GM21619 (cell line): Measurements from ENCODE around the gene ACOX3.
"Not testable (repeated sequence)": the region's sequence is repeated elsewhere in the genome, so short reads cannot be mapped to it uniquely, and the experiment has no call there.

Experiments used
- ATAC-seq: cut with Tn5 transposase; IDR thresholded peaks from one replicate; pipeline ENCODE4 v1.9.1; 2021; ENCODE audit not compliant: unreplicated experiment

ACOX3 gene

DNA sequence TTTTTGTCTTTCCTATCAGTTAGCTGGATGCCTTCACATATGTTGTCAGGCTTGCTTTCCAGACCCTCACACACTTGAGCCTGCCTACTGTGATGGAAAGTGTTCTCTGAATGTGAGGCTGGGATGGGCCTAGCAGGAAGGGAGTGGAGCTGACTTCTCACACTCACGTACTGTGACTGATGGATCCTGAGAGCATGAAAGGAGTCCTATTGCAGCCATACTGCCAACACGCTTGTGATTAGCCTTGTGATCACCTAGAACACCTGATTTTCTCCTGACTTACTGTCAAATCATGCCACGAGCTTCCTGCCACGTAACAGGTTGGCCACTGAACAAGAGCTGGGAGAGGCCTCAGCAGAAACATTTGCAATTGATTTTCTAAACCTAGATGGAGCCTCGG is 49.9 kb downstream of the ACOX3 start:
- ATAC-seq = no peak

- ATAC-seq = no peak
Observed at GRCh38 chr4:8388528-8388870, 52.0 kb downstream of the ACOX3 start.

DNA sequence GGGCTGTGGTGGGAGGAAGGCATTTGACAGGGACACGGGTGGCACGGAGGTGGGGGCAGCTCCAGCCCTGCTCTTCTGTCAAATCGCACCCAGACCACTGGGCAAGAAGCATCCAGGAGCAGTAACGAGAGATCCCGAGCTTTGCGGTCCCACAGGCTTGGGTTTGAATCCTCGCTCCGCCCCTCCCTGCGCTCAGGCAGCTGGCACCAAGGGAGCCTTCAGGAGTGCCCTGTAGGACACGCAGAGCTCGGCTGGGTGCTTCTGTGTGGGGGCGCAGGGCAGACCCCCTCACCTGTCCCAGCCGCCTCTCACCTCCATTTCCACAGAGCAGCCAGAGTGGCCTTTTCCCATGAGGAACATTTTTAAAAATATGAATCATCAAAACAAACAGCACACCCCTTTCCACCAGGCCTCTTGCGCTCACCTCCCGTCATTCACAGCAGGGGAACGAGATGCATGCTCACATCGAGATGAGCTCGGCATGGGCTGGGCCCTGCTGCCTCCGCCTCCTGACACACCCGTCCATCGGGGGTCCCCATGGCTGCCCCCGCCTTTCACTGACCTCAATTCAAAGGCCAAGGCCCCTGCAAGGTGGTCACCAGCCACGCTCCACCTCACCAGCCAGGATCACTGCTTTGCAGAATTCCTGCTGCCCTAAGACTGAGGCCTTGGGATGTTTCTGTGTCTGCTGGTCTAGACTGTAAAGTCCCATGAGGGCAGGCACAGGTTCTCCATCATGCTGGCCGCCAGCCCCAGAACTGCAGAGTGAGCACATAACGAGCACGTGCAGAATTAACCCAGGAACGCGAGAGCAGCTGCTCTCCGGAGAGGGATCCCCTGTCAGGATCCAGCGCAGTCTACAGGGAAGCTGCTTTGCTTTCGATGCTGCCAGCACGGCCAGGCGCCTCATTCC is 52.7 kb downstream of the ACOX3 start:
- no peak for ATAC-seq

GRCh38 chr4:8387194-8387593 is 53.3 kb downstream of the ACOX3 start:
- no peak for ATAC-seq

GRCh38 chr4:8386731-8387130 is 53.8 kb downstream of the ACOX3 start:
- ATAC-seq = no peak

DNA sequence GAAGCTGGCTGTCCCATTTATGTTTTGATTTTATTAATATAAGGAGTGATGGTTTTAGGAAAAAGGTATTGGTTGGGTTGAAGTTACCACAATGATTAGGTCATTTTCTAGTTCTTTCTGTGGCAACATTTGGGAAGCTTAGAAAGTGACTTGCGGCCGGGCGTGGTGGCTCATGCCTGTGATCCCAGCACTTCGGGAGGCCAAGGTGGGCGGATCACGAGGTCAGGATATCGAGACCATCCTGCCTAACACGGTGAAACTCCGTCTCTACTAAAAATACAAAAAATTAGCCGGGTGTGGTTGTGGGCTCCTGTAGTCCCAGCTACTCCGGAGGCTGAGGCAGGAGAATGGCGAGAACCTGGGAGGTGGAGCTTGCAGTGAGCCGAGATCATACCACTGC is 54.4 kb downstream of the ACOX3 start:
- ATAC-seq = not testable (repeated sequence)

DNA sequence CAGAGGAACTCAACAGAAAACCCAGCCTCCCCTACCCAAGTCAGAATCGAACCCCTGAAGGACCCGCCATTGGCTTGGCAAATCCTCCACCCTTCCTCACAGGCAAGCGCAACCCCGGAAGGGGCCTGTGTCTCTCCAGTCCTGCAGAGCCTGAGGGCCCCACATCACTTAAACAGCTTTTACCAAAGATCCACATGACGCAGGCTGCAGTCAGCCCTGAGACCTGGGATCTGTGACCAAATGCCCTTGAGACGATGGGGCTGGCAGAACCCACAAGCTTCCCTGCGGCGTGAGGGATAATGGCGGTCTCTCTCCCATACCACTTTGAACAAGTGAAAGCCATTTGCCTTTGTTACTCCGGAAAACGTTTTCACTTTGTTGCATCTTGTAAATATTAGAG is 54.9 kb downstream of the ACOX3 start:
- ATAC-seq = no peak

GRCh38 chr4:8385106-8385505 is 55.4 kb downstream of the ACOX3 start:
- no peak for ATAC-seq

DNA sequence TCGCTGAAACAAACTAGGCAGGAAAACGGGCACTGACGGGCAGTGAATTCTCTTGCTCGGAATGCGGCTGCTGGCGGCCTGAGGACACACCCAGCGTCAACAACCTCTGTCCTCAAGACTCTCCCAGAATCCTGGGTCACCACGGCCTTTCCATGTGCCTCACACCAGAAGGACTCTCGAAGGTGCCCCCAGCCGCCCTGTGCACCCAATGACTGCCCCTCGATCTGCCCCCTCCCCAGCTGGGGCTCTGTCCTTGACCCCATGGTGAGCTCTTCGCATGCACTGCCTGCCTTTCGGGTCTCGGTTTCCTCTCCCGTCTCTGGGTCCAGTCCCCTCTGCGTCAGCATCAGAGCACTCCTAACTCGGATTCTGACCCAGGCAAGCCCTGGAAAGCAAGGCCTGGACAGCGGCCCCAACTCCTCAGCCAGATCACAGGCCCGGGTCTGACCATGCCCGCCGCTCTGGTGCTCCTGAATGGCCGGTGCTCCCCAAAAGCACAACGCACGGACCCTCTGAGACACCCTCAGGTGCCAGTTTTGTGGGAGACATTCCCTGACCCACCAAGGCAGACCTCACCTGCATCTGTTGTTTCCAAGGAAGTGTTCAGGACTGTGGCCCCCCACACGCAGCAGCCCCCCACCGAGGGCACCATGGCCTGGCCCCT is 56.0 kb downstream of the ACOX3 start:
- ATAC-seq = no peak

DNA sequence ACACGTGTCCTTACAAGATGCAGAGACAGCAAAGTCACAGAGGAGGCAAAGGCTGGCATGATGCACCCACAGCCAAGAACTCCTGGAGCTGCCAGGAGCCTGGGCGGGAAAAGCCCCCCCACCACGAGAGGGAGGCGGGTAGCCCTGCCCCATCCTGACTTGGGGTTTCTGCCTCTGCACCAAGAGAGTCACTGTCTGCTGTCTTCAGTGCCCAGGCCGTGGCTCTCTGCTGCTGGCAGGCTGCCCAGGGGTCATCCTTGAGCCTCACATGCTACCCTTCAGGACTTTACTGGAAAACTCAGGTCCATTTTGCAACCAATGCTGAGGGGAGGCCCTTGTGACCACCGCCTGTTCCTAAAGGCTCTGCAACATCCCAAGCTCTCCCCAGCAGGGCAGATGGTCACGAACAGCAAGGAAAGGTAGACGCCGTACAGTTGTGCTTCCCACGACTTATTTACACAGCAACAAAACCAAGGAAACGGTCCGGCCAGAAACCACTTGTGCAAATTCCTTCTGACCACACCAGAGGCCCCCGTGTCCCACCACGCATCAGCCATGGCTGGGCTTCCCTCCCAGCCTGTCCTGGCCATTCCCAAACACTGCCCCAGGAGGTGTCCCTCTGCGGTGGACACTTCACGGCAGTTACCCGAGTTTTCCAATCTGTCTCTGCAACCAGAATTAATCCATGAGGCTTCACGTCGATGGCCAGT is 56.9 kb downstream of the ACOX3 start:
- ATAC-seq = no peak

DNA sequence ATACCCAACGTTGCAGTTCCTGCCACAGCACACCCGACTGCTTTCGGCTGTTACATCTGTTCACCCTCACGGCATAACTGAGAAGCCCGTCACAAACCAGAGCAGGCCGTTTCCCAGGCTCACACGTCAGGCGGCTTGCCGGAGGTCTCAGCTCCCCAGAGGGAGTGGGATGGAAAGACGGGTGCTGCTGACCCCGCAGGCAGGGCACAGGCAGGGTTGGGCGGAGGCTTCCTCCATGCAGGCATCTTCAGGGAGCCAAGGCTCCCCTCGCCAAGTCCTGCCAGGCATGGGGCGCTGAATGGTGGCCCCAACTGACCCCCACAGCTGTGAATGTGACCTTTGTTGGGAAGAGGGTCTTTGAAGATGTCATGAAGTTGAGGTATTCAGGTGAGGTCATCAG is 57.5 kb downstream of the ACOX3 start:
- ATAC-seq = no peak

DNA sequence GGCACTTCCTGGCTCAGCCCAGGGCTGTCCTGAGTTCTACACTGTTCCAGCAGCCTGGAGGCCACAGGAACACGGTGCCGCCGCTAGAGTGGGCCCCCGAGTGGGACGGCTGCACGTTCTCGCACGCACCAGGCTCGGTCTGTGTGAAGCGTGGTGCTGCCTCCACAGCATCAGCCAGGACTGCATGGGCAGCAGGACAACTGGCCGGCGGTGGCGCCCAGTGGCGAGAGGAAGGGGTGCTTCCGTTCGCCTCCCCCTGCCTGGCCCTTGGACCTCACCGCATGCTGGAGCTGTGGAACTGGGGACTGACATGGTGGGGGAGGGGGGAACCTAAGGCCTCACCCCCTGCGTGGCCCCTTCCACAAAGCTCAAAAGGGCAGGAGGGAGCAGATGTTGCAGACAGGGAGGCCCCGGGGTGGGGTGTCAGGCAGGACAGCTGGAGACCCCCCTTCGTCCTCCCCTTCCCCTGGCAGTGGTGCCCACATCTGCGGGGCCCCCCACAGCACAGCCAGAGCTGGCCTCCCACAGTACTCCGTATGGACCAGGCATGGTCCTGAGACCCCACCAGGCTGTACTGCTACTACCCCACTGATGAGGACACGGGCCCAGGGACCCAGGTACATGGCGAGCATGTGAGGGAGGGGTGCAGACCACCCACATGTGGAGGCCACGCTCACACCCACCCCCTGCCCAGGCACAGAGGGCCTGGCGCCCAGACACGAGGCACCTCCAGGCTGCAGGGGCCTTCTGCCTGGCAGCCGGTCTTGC is 58.5 kb downstream of the ACOX3 start:
- no peak for ATAC-seq

DNA sequence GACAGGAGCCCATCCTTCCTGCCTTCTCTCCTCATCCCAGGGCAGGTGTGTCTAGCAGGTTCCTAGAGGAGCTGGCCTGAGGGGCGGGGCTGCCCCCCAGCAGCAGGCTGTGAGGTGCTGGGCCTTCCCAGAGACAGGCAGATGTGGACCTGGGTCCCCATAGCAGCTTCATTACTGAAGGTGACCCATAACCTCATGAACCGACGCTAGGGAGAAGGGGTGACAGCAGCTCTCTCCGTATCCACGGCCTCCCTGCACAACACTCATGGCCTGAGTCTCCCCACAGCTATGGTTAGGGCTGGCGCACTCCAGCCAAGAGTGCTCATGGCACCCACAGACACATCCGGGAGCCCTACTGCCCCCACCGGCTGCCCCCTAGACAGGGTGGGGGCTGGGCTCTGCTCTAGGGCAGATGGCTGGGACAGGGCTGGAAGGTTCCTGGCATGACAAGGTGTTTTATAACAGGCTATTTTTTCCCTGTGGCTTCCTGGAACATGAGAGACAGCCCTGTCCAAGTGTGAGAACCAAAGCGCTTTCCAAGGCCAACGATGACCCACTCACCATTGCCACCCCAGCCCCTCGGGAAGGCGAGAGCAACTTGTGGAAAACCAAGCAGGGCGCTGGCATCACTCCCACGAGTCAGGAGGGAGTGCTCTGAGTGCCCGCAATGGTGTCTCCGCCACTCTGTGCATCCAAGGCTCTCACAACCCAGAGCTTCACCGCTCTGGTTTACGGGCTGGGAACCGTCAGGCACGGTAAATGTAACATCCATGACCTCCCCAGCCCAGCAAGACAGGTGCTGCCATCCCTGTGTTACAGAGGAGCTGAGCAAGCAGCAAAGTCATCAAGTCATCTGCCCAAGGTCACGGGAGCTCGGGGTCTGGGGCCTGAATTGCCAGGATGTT is 59.8 kb downstream of the ACOX3 start:
- ATAC-seq = no peak

DNA sequence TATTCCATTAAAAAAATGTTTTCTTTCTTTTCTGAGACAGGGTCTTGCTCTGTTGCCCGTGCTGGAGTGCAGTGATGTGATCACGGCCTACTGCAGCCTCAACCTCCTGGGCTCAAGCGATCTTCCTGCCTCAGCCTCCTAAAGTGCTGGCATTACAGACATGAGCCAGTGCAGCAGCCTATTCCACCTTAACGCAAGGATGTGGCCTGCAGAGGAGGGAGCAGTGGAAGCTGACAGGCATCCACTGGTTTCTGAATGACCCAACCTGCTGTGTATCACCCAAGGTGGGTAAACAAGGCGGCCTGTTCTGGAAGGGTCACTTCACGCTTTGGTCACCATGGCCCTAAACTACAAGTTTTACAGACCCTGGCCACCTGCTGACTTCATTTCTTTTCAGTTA is 60.8 kb downstream of the ACOX3 start:
- ATAC-seq = no peak

DNA sequence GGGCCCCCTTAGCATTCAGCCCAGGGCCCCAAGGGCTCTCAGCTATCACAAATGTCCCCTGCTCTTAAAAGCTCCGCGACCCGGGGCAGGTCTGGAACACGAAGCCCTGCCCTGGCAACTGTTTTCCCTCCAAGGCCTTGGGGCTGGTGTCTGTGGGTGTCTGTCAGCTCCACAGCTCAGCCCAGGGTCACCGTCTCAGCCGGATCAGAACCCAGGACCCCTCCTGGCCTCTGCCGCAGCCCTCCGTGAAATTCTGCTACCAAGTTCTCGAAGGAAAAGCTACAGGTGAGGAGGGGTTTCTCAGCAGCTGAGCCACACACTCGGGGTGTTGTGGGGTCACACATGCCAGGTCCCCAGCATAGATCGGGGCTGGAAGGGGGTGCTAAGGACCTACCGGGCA is 61.2 kb downstream of the ACOX3 start:
- no peak for ATAC-seq

GRCh38 chr4:8378776-8379175 is 61.7 kb downstream of the ACOX3 start:
- ATAC-seq = no peak

- ATAC-seq = no peak
Observed at GRCh38 chr4:8378101-8378724, 62.3 kb downstream of the ACOX3 start.

DNA sequence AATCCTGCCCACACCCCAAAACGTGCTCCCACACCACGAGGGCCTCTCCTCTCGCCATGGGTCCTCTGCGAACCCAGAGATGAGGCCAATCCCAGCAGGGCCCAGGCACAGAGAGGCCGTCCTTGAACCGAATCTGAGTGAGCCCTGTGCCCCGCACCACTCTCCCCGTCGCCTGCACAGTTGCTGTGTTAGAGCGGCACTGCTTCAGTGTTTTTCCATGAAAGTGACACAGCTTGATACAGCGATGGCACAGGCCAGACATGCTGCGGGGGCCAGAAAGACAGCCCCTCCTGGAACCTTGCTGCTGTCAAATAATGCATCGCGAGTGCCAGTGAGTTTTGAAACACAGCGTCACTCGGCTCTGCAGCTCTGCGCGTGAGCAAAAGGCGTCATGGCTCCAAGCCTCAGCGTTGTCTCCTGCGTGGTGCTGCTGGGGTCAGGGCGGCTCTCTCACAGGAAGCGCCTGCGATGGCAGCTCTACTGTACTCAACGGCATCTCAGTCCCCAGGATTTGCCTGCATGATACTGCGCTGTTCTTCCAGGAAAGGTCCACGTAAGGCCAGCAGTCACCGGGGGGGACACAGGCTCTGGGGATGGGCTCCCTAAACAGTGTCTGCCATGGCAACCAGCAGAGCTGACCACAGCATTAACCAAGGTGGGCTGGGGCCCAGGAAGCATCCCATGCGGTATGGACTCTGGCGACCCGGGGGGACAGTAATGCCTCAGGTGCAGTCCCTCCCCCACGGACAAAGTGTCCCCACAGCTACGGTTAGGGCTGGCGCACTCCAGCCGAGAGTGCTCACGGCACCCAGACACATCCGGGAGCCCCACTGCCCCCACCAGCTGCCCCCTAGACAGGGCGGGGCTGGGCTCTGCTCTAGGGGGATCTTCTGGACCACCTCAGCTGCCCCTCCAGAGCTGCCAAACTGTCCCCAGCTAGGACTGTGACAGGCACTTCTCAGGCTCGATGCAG is 63.1 kb downstream of the ACOX3 start:
- no peak for ATAC-seq
